ENCODE results near the gene CAPN13. TPM values are rescaled to one million over a fixed set of nuclear protein-coding genes. Genes with fewer than 3 reads are reported as not detected.

The CAPN13 gene
- total RNA-seq, 2 experiments from 2014 or later, result not detected

GRCh38 chr2:30809938-30810337, 2.7 kb upstream of the CAPN13 start:
- Mint-ChIP-seq H3K4me3 (no peak overlapping the region), H3K36me3 (ENCODE audit: low read depth) (no peaks in the 10 kb centered on the region), H3K27me3 (peaks cover 64% of the 10 kb centered on the region), H3K9me3 (no peaks in the 10 kb centered on the region), H3K4me1 (ENCODE audit: low read depth) (no peaks in the 10 kb centered on the region), H3K27ac (no peak overlapping the region)
- no peak overlapping the region for H3K27ac ChIP-seq (ENCODE audit: low read depth in 1 of 2, low read length in 2 of 2)
- no peaks in the 10 kb centered on the region for H3K36me3 ChIP-seq (ENCODE audit: insufficient read depth, low read length)
- no peaks in the 10 kb centered on the region for H3K4me1 ChIP-seq (ENCODE audit: insufficient read depth, low read length)
- no peak overlapping the region for H3K4me3 ChIP-seq (ENCODE audit: low read length)
- ChIA-PET POLR2A (no interaction called here), CTCF (no interaction called here)
- H3K27me3 ChIP-seq (ENCODE audit: control insufficient read depth in 1 of 2, insufficient read depth in 2 of 2, low read length in 2 of 2), result peaks cover 5 to 6% of the 10 kb centered on the region in 2 experiments
- intact Hi-C loops (cut with DNase I, micrococcal nuclease), result no loop called here
- DNase-seq, result no peak
- H3K9me3 ChIP-seq (ENCODE audit: control insufficient read depth in 1 of 2, insufficient read depth in 1 of 2, low read length in 2 of 2), result no peaks in the 10 kb centered on the region
- TF ChIP-seq, protein P1, sequence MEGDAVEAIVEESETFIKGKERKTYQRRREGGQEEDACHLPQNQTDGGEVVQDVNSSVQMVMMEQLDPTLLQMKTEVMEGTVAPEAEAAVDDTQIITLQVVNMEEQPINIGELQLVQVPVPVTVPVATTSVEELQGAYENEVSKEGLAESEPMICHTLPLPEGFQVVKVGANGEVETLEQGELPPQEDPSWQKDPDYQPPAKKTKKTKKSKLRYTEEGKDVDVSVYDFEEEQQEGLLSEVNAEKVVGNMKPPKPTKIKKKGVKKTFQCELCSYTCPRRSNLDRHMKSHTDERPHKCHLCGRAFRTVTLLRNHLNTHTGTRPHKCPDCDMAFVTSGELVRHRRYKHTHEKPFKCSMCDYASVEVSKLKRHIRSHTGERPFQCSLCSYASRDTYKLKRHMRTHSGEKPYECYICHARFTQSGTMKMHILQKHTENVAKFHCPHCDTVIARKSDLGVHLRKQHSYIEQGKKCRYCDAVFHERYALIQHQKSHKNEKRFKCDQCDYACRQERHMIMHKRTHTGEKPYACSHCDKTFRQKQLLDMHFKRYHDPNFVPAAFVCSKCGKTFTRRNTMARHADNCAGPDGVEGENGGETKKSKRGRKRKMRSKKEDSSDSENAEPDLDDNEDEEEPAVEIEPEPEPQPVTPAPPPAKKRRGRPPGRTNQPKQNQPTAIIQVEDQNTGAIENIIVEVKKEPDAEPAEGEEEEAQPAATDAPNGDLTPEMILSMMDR (IDR thresholded peaks at IDR 0.05), result no peak
- ATAC-seq (ENCODE audit: poor library complexity), result no peak

DNA sequence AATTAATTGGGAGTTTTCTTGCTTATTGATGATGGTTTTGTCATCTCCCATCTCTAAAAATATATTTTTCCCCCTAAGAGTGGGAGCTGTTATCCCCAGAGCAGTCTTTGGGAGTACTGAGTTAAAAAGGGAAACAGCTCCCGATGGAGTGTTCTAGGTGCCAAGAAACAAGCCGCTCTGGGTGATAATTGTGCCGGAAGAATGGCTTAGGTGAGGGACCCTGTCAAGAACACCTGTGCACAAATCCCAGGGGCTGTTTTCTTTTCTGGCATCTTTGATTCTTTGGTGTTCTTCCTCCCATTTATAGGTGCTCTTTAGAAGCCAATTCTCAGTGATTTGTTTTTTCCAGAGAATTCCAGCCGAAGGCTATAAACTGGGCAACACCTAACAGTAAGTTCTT, 1.4 kb upstream of the CAPN13 start:
- H3K4me3 Mint-ChIP-seq, result no peak overlapping the region

GRCh38 chr2:30803281-30803680, 4.0 kb downstream of the CAPN13 start:
- no peak overlapping the region for H3K27ac Mint-ChIP-seq
- peaks cover 25% of the 10 kb centered on the region for H3K27me3 Mint-ChIP-seq
- peaks cover 10% of the 10 kb centered on the region for H3K4me1 Mint-ChIP-seq (ENCODE audit: low read depth)
- H3K4me3 ChIP-seq (ENCODE audit: low read length), result no peak overlapping the region
- H3K27me3 ChIP-seq (ENCODE audit: control insufficient read depth in 1 of 2, insufficient read depth in 2 of 2, low read length in 2 of 2), result peaks cover 0 to 5% of the 10 kb centered on the region in 2 experiments
- TF ChIP-seq, protein P1 (IDR thresholded peaks at IDR 0.05), result no peak
- H3K36me3 Mint-ChIP-seq (ENCODE audit: low read depth), result no peaks in the 10 kb centered on the region
- ChIA-PET CTCF (no interaction called here), POLR2A (no interaction called here)
- no peak for ATAC-seq (ENCODE audit: poor library complexity)
- intact Hi-C loops (cut with DNase I, micrococcal nuclease), result no loop called here
- no peaks in the 10 kb centered on the region for H3K4me1 ChIP-seq (ENCODE audit: insufficient read depth, low read length)
- no peak for DNase-seq
- no peaks in the 10 kb centered on the region for H3K9me3 Mint-ChIP-seq
- peaks cover 0 to 4% of the 10 kb centered on the region in 2 experiments for H3K9me3 ChIP-seq (ENCODE audit: control insufficient read depth in 1 of 2, insufficient read depth in 1 of 2, low read length in 2 of 2)
- no peak overlapping the region for H3K4me3 Mint-ChIP-seq
- no peaks in the 10 kb centered on the region for H3K36me3 ChIP-seq (ENCODE audit: insufficient read depth, low read length)
- H3K27ac ChIP-seq (ENCODE audit: low read depth in 1 of 2, low read length in 2 of 2), result no peak overlapping the region

More for the DNA sequence above, 1.4 kb upstream of the CAPN13 start:
- Mint-ChIP-seq H3K9me3 (no peaks in the 10 kb centered on the region), H3K36me3 (ENCODE audit: low read depth) (no peaks in the 10 kb centered on the region), H3K4me1 (ENCODE audit: low read depth) (no peaks in the 10 kb centered on the region), H3K27me3 (peaks cover 57% of the 10 kb centered on the region), H3K27ac (no peak overlapping the region)
- Histone ChIP-seq H3K27me3 (ENCODE audit: control insufficient read depth in 1 of 2, insufficient read depth in 2 of 2, low read length in 2 of 2) (peaks cover 0 to 5% of the 10 kb centered on the region in 2 experiments), H3K9me3 (ENCODE audit: control insufficient read depth in 1 of 2, insufficient read depth in 1 of 2, low read length in 2 of 2) (no peaks in the 10 kb centered on the region), H3K36me3 (ENCODE audit: insufficient read depth, low read length) (no peaks in the 10 kb centered on the region), H3K27ac (ENCODE audit: low read depth in 1 of 2, low read length in 2 of 2) (no peak overlapping the region), H3K4me1 (ENCODE audit: insufficient read depth, low read length) (no peaks in the 10 kb centered on the region), H3K4me3 (ENCODE audit: low read length) (no peak overlapping the region)
- ChIA-PET CTCF (no interaction called here), POLR2A (no interaction called here)
- TF ChIP-seq, protein P1 (IDR thresholded peaks at IDR 0.05), result no peak
- ATAC-seq (ENCODE audit: poor library complexity) (no peak), DNase-seq (no peak)
- intact Hi-C loops (cut with DNase I, micrococcal nuclease), result no loop called here

Measured in CD4-positive, alpha-beta T cell (primary cell).